ENCODE data around the gene OTOS.
A peak's percentile ranks its signal among the peaks of the same experiment; 100 is the strongest.

OTOS gene

GRCh38 chr2:240149943-240150784 is 9.7 kb upstream of the OTOS start:
- DNase-seq = peak; percentile 9

GRCh38 chr2:240147911-240148587 is 7.6 kb upstream of the OTOS start:
- no peak for DNase-seq

- no peak for DNase-seq
Measured at GRCh38 chr2:240147382-240147781, 6.9 kb upstream of the OTOS start.

GRCh38 chr2:240146627-240147278 is 6.3 kb upstream of the OTOS start:
- DNase-seq = no peak

GRCh38 chr2:240146141-240146561 is 5.7 kb upstream of the OTOS start:
- no peak for DNase-seq

GRCh38 chr2:240145461-240145860 is 5.0 kb upstream of the OTOS start:
- no peak for DNase-seq

GRCh38 chr2:240144649-240145261 is 4.3 kb upstream of the OTOS start:
- DNase-seq = no peak

- DNase-seq = peak; percentile 45
Measured at GRCh38 chr2:240143801-240144648, 3.6 kb upstream of the OTOS start.

GRCh38 chr2:240143276-240143675 is 2.8 kb upstream of the OTOS start:
- no peak for DNase-seq

GRCh38 chr2:240142859-240143258 is 2.4 kb upstream of the OTOS start:
- no peak for DNase-seq

GRCh38 chr2:240142256-240142775 is 1.9 kb upstream of the OTOS start:
- DNase-seq = no peak

- no peak for DNase-seq
Measured at GRCh38 chr2:240141736-240142135, 1.3 kb upstream of the OTOS start.

GRCh38 chr2:240140920-240141319 is 462 bp upstream of the OTOS start:
- no peak for DNase-seq

GRCh38 chr2:240139666-240140393 is 628 bp downstream of the OTOS start:
- no peak for DNase-seq

GRCh38 chr2:240139011-240139441 is 1.4 kb downstream of the OTOS start:
- DNase-seq = no peak

- no peak for DNase-seq
Measured at GRCh38 chr2:240138254-240138984, 2.0 kb downstream of the OTOS start.

- DNase-seq = no peak
Measured at GRCh38 chr2:240137596-240138253, 2.7 kb downstream of the OTOS start.

GRCh38 chr2:240136671-240137292 is 3.7 kb downstream of the OTOS start:
- DNase-seq = no peak

GRCh38 chr2:240136013-240136670 is 4.3 kb downstream of the OTOS start, which contains the start of gene COPS9:
Gene COPS9 (minus strand): TSS chr2:240136305. CDS start chr2:240136284, 21 bp downstream.
- peak; percentile 88 for DNase-seq
